Astrocyte of the hippocampus (primary cell): ENCODE data around the gene KDM4D.

Experiments
- DNase-seq: peaks from one replicate; pipeline ENCODE4 v3.0.0; 2011; ENCODE audit warnings: low read depth, low spot score

KDM4D gene

GRCh38 chr11:95033051-95033450 is 59.5 kb downstream of the KDM4D start:
- DNase-seq, result no peak

GRCh38 chr11:95035316-95035715 is 61.8 kb downstream of the KDM4D start:
- no peak for DNase-seq

- peak; percentile 9 for DNase-seq
Observed at GRCh38 chr11:95037356-95038035, 64.0 kb downstream of the KDM4D start.

- no peak for DNase-seq
Observed at GRCh38 chr11:95042239-95042638, 68.7 kb downstream of the KDM4D start.

GRCh38 chr11:95042906-95043305 is 69.4 kb downstream of the KDM4D start:
- DNase-seq, result no peak

- peak; percentile 10 for DNase-seq
Observed at GRCh38 chr11:95044010-95044409, 70.5 kb downstream of the KDM4D start.

- DNase-seq, result no peak
Observed at GRCh38 chr11:95045812-95046211, 72.3 kb downstream of the KDM4D start.
